Tibial artery (tissue), 4 donors: Measurements from ENCODE around the gene BCCIP.

Source experiments
- DNase-seq, 2 donors: peaks; one replicate each; pipeline ENCODE4 v3.0.0-alpha.2; 2019
- H3K27ac ChIP-seq, 2 donors: fragments of 200-600 bp; sonication (generic) in 1 of 2; 1 replicate in 1 of 2; 2 replicates in 1 of 2; pipeline ENCODE4 v1.5.1; 2018 to 2019; ENCODE audit warnings: mild to moderate bottlenecking in 1 of 2
- H3K27me3 ChIP-seq, 2 donors: fragments of 200-600 bp; sonication (generic) in 1 of 2; one replicate each; pipeline versions ENCODE4 v1.5.1 to v1.6.0; 2016 to 2019
- H3K36me3 ChIP-seq, 3 donors: fragments of 200-600 bp; sonication (generic) in 2 of 3; one replicate each; pipeline ENCODE4 v1.5.1; 2016 to 2019; ENCODE audit warnings: mild to moderate bottlenecking in 2 of 3
- H3K4me1 ChIP-seq, 4 donors: fragments of 200-600 bp; sonication (generic) in 2 of 4; 1 replicate in 3 of 4; 2 replicates in 1 of 4; pipeline ENCODE4 v1.5.1; 2016 to 2019
- H3K4me3 ChIP-seq, 2 donors: fragments of 200-600 bp; sonication (generic) in 1 of 2; 1 replicate in 1 of 2; 2 replicates in 1 of 2; pipeline ENCODE4 v1.5.1; 2018 to 2019; ENCODE audit warnings: mild to moderate bottlenecking in 2 of 2
- H3K9me3 ChIP-seq, 3 donors: fragments of 200-600 bp; sonication (generic) in 1 of 3; one replicate each; pipeline ENCODE4 v1.5.1; 2016 to 2019
- intact Hi-C: fragments of 100-400 bp; cut with DNase I; formaldehyde crosslinking; loops from one replicate; pipeline ENCODE4 v1.15.0; 2023; ENCODE audit warnings: low total_unique reads
- TF ChIP-seq, protein P1 (sequence below), 2 experiments: fragments of 200-600 bp in 1 of 2; fragments of 450-650 bp in 1 of 2; IDR thresholded peaks; one replicate each; pipeline ENCODE4 v1.5.1; 2017 to 2019; ENCODE audit warnings: antibody characterized with exemption in 2 of 2, mild to moderate bottlenecking in 1 of 2, moderate library complexity in 1 of 2

Gene BCCIP

DNA sequence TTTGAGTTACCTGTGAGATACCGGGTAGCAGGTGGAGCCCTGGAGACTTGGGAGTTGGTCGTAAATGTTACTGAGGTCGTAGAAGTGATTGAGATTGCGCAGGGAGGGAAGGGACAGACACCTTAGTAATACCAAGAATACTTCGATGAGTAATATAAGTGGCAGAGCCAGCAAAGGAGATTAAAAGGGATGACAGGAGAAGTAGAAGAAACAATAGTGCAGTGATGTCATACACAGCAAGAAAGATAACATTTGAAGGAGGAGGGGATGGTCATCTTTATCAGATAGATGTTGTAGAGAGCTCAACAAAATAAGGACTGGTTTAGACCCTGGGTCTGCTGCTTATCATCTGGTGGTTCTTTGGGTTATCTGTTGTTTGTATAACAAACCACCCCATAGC is 5.0 kb downstream of the BCCIP start:
- Histone ChIP-seq H3K27me3 (no peaks in the 10 kb centered on the region), H3K4me1 (peaks cover 0 to 23% (median 17%) of the 10 kb centered on the region in 4 donors), H3K9me3 (no peaks in the 10 kb centered on the region), H3K27ac (no peak overlapping the region), H3K36me3 (peaks cover 43 to 69% (median 50%) of the 10 kb centered on the region in 3 donors), H3K4me3 (no peak overlapping the region)
- TF ChIP-seq, protein P1, sequence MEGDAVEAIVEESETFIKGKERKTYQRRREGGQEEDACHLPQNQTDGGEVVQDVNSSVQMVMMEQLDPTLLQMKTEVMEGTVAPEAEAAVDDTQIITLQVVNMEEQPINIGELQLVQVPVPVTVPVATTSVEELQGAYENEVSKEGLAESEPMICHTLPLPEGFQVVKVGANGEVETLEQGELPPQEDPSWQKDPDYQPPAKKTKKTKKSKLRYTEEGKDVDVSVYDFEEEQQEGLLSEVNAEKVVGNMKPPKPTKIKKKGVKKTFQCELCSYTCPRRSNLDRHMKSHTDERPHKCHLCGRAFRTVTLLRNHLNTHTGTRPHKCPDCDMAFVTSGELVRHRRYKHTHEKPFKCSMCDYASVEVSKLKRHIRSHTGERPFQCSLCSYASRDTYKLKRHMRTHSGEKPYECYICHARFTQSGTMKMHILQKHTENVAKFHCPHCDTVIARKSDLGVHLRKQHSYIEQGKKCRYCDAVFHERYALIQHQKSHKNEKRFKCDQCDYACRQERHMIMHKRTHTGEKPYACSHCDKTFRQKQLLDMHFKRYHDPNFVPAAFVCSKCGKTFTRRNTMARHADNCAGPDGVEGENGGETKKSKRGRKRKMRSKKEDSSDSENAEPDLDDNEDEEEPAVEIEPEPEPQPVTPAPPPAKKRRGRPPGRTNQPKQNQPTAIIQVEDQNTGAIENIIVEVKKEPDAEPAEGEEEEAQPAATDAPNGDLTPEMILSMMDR (IDR thresholded peaks at IDR 0.05): no peak
- intact Hi-C loops: loop anchor here (10.0 kb wide), 1 partner anchor 104 kb away; no protein-coding TSS in a partner anchor
- no peak for DNase-seq

DNA sequence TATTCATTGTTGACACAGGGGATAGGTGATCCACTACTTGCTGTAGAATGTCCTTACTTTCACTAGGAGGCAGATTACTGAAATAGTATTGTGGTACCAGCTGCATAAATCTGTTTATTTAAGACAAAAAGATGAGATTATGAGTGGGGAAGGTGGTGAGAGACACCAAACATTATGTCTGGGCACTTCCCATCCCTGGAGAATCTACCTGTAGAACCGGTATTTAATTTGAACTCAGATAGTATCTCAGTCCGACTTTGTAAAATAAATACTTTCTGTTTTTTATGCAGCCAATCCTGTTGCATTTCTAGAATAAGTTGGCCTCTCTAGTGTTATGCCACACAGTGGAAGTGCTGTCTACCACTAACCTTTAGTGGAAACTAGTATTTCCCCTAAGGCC is 13.4 kb downstream of the BCCIP start:
- Histone ChIP-seq H3K4me1 (no peaks in the 10 kb centered on the region), H3K27ac (no peak overlapping the region), H3K36me3 (peaks cover 78 to 100% (median 96%) of the 10 kb centered on the region in 3 donors), H3K9me3 (no peaks in the 10 kb centered on the region), H3K4me3 (no peak overlapping the region), H3K27me3 (no peaks in the 10 kb centered on the region)
- no peak for DNase-seq
- TF ChIP-seq, protein P1 (IDR thresholded peaks at IDR 0.05): no peak
- intact Hi-C loops: no loop called here

DNA sequence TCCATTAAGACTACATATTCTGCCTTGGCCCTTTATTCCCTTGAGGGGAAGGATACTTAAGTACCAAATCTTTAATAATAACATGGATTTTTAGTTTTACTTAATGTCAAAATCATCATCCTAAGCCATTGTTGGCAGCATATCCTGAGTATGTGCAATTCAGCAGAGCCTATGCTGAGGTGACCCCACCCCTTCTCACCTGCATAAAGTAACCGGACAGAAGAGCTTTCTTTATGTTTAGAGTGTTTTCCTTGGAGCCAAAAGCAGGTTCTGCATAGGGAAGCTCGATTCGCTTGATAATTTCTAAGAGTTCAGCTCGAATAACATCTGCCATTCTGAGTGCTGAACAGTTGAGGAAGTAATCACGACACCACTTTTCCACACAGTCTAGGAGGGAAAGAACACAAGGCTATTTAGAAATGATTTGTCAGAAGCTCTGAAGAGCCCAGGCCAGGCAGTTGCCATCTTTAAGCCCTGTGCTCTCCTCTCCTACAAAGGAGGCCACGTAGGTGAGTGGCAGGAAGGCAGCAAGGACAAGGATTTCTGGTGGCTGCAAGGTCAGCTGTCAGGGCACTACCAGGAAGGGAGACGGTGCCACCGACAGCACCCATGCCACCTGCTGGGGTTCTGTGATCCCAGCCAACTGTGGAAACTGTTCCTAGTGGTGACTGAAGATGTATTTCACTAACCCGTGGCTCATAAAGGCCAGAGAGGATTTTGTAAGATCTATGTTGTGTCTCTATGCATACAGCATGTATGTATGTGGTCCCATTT is 15.6 kb downstream of the BCCIP start:
- Histone ChIP-seq H3K27ac (no peak overlapping the region), H3K4me1 (no peaks in the 10 kb centered on the region), H3K9me3 (no peaks in the 10 kb centered on the region), H3K4me3 (no peak overlapping the region), H3K36me3 (peaks cover 62 to 85% (median 83%) of the 10 kb centered on the region in 3 donors), H3K27me3 (no peaks in the 10 kb centered on the region)
- TF ChIP-seq, protein P1 (IDR thresholded peaks at IDR 0.05): no peak
- intact Hi-C loops: no loop called here
- DNase-seq: no peak

DNA sequence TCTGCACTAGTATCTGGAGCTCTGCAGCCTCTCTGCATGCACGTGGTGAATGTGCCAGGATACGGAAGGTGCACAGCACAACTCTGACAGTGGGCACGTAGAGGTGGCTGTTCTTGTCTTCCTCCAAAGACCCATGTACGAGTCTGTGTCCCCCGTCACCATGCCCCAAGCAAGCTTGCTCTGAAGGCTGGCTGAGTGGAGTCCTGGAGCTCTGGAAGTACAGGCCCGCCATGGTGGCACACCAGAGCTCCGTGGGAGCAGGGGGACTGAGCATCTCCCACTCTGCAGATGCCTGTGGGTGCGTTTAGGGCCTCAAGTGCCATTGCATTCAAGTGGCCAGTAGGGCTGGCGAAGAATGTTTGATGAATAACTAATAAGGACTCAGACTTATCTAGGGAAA is 17.1 kb downstream of the BCCIP start:
- no peaks in the 10 kb centered on the region for H3K4me1 ChIP-seq
- peaks cover 55 to 78% (median 71%) of the 10 kb centered on the region in 3 donors for H3K36me3 ChIP-seq

DNA sequence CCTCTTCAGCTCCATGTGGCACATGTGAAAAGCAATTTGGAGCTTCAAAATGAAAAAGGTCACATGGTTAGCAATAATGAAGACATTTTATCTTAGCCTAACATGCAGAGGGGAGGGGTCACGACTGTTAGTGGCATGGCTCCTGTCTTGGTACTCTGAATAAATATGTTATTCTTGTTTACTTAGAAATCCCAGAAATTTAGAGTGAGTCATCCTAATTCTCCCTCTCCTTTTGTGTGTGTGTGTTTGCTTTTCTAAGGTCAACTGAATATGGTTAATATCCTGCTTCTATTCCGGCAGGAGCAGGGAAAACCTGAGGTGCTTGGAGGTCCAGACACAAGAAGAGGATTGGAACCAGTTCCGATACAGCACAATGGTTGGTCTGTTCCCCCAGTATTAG is 17.6 kb downstream of the BCCIP start:
- no peaks in the 10 kb centered on the region for H3K9me3 ChIP-seq
- DNase-seq: no peak
- intact Hi-C loops: no loop called here
- peaks cover 55 to 78% (median 66%) of the 10 kb centered on the region in 3 donors for H3K36me3 ChIP-seq
- TF ChIP-seq, protein P1 (IDR thresholded peaks at IDR 0.05): no peak
- H3K4me3 ChIP-seq: no peak overlapping the region
- H3K4me1 ChIP-seq: no peaks in the 10 kb centered on the region
- H3K27me3 ChIP-seq: no peaks in the 10 kb centered on the region
- H3K27ac ChIP-seq: no peak overlapping the region

More for the DNA sequence above, 17.1 kb downstream of the BCCIP start:
- H3K27me3 ChIP-seq: no peaks in the 10 kb centered on the region
- no peaks in the 10 kb centered on the region for H3K9me3 ChIP-seq
- intact Hi-C loops: no loop called here
- DNase-seq: no peak
- H3K4me3 ChIP-seq: no peak overlapping the region
- H3K27ac ChIP-seq: no peak overlapping the region
- TF ChIP-seq, protein P1 (IDR thresholded peaks at IDR 0.05): no peak
